GM23338 (cell line): ENCODE data around the gene CASKIN2. TPM values are rescaled to one million over a fixed set of nuclear protein-coding genes. Genes with fewer than 3 reads are reported as not detected.

Source experiments
- ATAC-seq: fragments of 200-7000 bp; cut with Tn5 transposase; 3 replicates; pipeline ENCODE4 v1.9.1; 2020
- DNase-seq: peaks from one replicate; pipeline ENCODE4 v3.0.0-alpha.2; 2015; ENCODE audit warnings: low spot score
- H2AFZ ChIP-seq: fragments of 200-600 bp; sonication (generic); 2 replicates; pipeline ENCODE4 v1.8.0; 2016; ENCODE audit warnings: antibody characterized with exemption, mild to moderate bottlenecking, moderate library complexity
- H3F3A ChIP-seq: fragments of 200-600 bp; sonication (generic); replicated peaks from 2 replicates; pipeline ENCODE4 v1.8.0; 2017; ENCODE audit warnings: antibody characterized with exemption, mixed run types, low read depth
- H3K27ac ChIP-seq: fragments of 200-600 bp; sonication (generic); 2 replicates; pipeline ENCODE4 v1.6.1; 2016; ENCODE audit warnings: low read depth
- H3K27me3 ChIP-seq: fragments of 200-600 bp; sonication (generic); 2 replicates; pipeline ENCODE4 v1.8.0; 2016; ENCODE audit warnings: mild to moderate bottlenecking, mixed run types, moderate library complexity; ENCODE audit not compliant: insufficient read depth
- H3K36me3 ChIP-seq: fragments of 200-600 bp; sonication (generic); 2 replicates; pipeline ENCODE4 v1.8.0; 2016; ENCODE audit warnings: mild to moderate bottlenecking; ENCODE audit not compliant: insufficient read depth
- H3K4me1 ChIP-seq: fragments of 200-600 bp; sonication (generic); 2 replicates; pipeline ENCODE4 v1.8.0; 2016; ENCODE audit warnings: mild to moderate bottlenecking, moderate library complexity; ENCODE audit not compliant: insufficient read depth
- H3K4me2 ChIP-seq: fragments of 200-600 bp; sonication (generic); 2 replicates; pipeline ENCODE4 v1.7.1; 2017; ENCODE audit warnings: mixed run types
- H3K4me3 ChIP-seq: fragments of 200-600 bp; sonication (generic); 2 replicates; pipeline ENCODE4 v1.6.1; 2016; ENCODE audit warnings: mixed run types
- H3K79me2 ChIP-seq: fragments of 200-600 bp; sonication (generic); replicated peaks from 2 replicates; pipeline ENCODE4 v1.8.0; 2017; ENCODE audit warnings: mild to moderate bottlenecking; ENCODE audit not compliant: insufficient read depth
- H3K9me2 ChIP-seq: fragments of 200-600 bp; sonication (generic); 2 replicates; pipeline ENCODE4 v1.8.0; 2017; ENCODE audit not compliant: insufficient read depth
- H4K20me1 ChIP-seq: fragments of 200-600 bp; sonication (generic); replicated peaks from 2 replicates; pipeline ENCODE4 v1.8.0; 2017; ENCODE audit warnings: mild to moderate bottlenecking; ENCODE audit not compliant: insufficient read depth
- H3K27ac Mint-ChIP-seq: 2 replicates; pipeline ENCODE4 v1.8.0; 2020; ENCODE audit warnings: inconsistent platforms, mild to moderate bottlenecking, moderate library complexity, mixed read lengths
- H3K27me3 Mint-ChIP-seq: 3 replicates; pipeline ENCODE4 v1.8.0; 2022; ENCODE audit warnings: low read depth, mild to moderate bottlenecking, moderate library complexity, mixed read lengths, inconsistent platforms; ENCODE audit not compliant: insufficient read depth, poor library complexity
- H3K36me3 Mint-ChIP-seq: 3 replicates; pipeline ENCODE4 v1.8.0; 2021; ENCODE audit warnings: low read depth, mild to moderate bottlenecking, inconsistent platforms, moderate library complexity, mixed read lengths
- H3K4me1 Mint-ChIP-seq: 3 replicates; pipeline ENCODE4 v1.8.0; 2020; ENCODE audit warnings: mild to moderate bottlenecking, inconsistent platforms, mixed read lengths
- H3K4me3 Mint-ChIP-seq: 3 replicates; pipeline ENCODE4 v1.8.0; 2021; ENCODE audit warnings: moderate library complexity, mild to moderate bottlenecking, inconsistent platforms, mixed read lengths
- H3K9me3 Mint-ChIP-seq: 3 replicates; pipeline ENCODE4 v1.8.0; 2020; ENCODE audit warnings: moderate library complexity, mild to moderate bottlenecking, inconsistent platforms, mixed read lengths
- CREB1 ChIP-seq: fragments of 250-450 bp; sonication (Bioruptor Pico); IDR thresholded peaks from 2 replicates; pipeline ENCODE4 v1.5.0; 2020; ENCODE audit warnings: low read depth, mild to moderate bottlenecking, moderate library complexity
- EZH2 ChIP-seq: fragments of 200-600 bp; sonication (generic); IDR thresholded peaks from one replicate; pipeline ENCODE4 v1.8.0; 2017; ENCODE audit warnings: antibody characterized with exemption, mild to moderate bottlenecking, low read depth; ENCODE audit not compliant: unreplicated experiment
- EZH2phosphoT487 ChIP-seq: fragments of 200-600 bp; sonication (generic); IDR thresholded peaks from one replicate; pipeline ENCODE4 v1.8.1; 2018; ENCODE audit warnings: antibody characterized with exemption; ENCODE audit not compliant: unreplicated experiment
- JUNB ChIP-seq: IDR thresholded peaks from one replicate; pipeline ENCODE4 v1.6.1; 2016; ENCODE audit warnings: antibody characterized with exemption; ENCODE audit not compliant: unreplicated experiment
- NANOG ChIP-seq: IDR thresholded peaks from 2 replicates; pipeline ENCODE4 v1.6.1; 2016; ENCODE audit warnings: antibody characterized with exemption, borderline replicate concordance
- POLR2AphosphoS5 ChIP-seq: IDR thresholded peaks from 2 replicates; pipeline ENCODE4 v1.6.1; 2016; ENCODE audit warnings: antibody characterized with exemption, low read depth
- ZNF114 ChIP-seq: fragments of 250-450 bp; sonication (Bioruptor Pico); IDR thresholded peaks from 2 replicates; pipeline ENCODE4 v1.5.0; 2020; ENCODE audit warnings: mild to moderate bottlenecking, moderate library complexity
- ZNF331 ChIP-seq: fragments of 250-450 bp; sonication (Bioruptor Pico); IDR thresholded peaks from 2 replicates; pipeline ENCODE4 v1.5.0; 2020; ENCODE audit warnings: low read depth, mild to moderate bottlenecking, moderate library complexity
- polyA plus RNA-seq: library from polyadenylated mRNA; unstranded; fragments of >200 nt; fragmentation: Nextera tagmentation; extraction: Ambion mirVana; gene quantifications from 2 replicates; pipeline ENCODE4 v1.2.1, GENCODE V29; 2016
- total RNA-seq: library from RNA; depleted of rRNA; stranded (reverse); fragments of >200 nt; shearing (Covaris generic); gene quantifications from 2 replicates; pipeline ENCODE4 v1.2.3, GENCODE V29; 2014
- TF ChIP-seq, protein P1 (sequence below), 2 experiments: fragments of 200-600 bp in 1 of 2; sonication (generic) in 1 of 2; conservative IDR thresholded peaks; 2 replicates each; pipeline versions ENCODE4 v1.5.1 to v1.6.1; 2016 to 2017; ENCODE audit warnings: antibody characterized with exemption in 2 of 2, low read depth in 2 of 2, mild to moderate bottlenecking in 2 of 2, moderate library complexity in 1 of 2
- TF ChIP-seq, protein P2 (sequence below): IDR thresholded peaks from 2 replicates; pipeline ENCODE4 v1.6.1; 2016; ENCODE audit warnings: antibody characterized with exemption
- TF ChIP-seq, protein P3 (sequence below): IDR thresholded peaks from one replicate; pipeline ENCODE4 v1.6.1; 2018; ENCODE audit warnings: antibody characterized with exemption; ENCODE audit not compliant: unreplicated experiment

Gene CASKIN2
- total and polyA plus RNA-seq, 2 experiments from 2014 or later = 4.9 to 21.5 TPM

DNA sequence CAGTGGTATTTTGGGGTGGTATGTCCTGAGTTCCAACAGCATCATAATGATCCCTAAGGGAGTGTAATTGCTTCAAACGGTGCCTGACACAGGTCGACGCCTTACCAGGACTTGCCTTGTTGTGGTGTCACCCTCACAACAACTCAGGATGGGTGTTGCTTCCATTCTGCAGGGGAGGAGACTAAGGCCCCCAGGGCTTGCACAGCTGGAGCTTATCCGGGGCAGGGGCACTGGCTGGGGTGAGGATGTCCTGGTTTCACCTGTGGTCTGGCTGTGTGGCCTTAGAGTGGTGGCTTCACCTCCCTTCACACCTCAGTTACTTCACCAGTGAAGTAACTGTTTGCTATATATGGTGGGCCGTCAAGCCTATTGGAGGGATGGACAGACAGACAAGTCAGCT lies 33.5 kb upstream of the CASKIN2 start (continued):
- TF ChIP-seq JUNB = no peak
- no peak for TF ChIP-seq CREB1
- TF ChIP-seq POLR2AphosphoS5 = no peak
- TF ChIP-seq ZNF331 (CRISPR knock-in tag) = no peak
- TF ChIP-seq, protein P1, sequence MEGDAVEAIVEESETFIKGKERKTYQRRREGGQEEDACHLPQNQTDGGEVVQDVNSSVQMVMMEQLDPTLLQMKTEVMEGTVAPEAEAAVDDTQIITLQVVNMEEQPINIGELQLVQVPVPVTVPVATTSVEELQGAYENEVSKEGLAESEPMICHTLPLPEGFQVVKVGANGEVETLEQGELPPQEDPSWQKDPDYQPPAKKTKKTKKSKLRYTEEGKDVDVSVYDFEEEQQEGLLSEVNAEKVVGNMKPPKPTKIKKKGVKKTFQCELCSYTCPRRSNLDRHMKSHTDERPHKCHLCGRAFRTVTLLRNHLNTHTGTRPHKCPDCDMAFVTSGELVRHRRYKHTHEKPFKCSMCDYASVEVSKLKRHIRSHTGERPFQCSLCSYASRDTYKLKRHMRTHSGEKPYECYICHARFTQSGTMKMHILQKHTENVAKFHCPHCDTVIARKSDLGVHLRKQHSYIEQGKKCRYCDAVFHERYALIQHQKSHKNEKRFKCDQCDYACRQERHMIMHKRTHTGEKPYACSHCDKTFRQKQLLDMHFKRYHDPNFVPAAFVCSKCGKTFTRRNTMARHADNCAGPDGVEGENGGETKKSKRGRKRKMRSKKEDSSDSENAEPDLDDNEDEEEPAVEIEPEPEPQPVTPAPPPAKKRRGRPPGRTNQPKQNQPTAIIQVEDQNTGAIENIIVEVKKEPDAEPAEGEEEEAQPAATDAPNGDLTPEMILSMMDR (conservative IDR thresholded peaks at IDR 0.05; ENCODE audit: low read depth in 2 of 2) = no peak
- no peak for TF ChIP-seq NANOG
- TF ChIP-seq, protein P2, sequence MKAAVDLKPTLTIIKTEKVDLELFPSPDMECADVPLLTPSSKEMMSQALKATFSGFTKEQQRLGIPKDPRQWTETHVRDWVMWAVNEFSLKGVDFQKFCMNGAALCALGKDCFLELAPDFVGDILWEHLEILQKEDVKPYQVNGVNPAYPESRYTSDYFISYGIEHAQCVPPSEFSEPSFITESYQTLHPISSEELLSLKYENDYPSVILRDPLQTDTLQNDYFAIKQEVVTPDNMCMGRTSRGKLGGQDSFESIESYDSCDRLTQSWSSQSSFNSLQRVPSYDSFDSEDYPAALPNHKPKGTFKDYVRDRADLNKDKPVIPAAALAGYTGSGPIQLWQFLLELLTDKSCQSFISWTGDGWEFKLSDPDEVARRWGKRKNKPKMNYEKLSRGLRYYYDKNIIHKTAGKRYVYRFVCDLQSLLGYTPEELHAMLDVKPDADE = no peak
- no peak for TF ChIP-seq EZH2
- TF ChIP-seq, protein P3, sequence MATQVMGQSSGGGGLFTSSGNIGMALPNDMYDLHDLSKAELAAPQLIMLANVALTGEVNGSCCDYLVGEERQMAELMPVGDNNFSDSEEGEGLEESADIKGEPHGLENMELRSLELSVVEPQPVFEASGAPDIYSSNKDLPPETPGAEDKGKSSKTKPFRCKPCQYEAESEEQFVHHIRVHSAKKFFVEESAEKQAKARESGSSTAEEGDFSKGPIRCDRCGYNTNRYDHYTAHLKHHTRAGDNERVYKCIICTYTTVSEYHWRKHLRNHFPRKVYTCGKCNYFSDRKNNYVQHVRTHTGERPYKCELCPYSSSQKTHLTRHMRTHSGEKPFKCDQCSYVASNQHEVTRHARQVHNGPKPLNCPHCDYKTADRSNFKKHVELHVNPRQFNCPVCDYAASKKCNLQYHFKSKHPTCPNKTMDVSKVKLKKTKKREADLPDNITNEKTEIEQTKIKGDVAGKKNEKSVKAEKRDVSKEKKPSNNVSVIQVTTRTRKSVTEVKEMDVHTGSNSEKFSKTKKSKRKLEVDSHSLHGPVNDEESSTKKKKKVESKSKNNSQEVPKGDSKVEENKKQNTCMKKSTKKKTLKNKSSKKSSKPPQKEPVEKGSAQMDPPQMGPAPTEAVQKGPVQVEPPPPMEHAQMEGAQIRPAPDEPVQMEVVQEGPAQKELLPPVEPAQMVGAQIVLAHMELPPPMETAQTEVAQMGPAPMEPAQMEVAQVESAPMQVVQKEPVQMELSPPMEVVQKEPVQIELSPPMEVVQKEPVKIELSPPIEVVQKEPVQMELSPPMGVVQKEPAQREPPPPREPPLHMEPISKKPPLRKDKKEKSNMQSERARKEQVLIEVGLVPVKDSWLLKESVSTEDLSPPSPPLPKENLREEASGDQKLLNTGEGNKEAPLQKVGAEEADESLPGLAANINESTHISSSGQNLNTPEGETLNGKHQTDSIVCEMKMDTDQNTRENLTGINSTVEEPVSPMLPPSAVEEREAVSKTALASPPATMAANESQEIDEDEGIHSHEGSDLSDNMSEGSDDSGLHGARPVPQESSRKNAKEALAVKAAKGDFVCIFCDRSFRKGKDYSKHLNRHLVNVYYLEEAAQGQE = no peak
- no peak for TF ChIP-seq EZH2phosphoT487

DNA sequence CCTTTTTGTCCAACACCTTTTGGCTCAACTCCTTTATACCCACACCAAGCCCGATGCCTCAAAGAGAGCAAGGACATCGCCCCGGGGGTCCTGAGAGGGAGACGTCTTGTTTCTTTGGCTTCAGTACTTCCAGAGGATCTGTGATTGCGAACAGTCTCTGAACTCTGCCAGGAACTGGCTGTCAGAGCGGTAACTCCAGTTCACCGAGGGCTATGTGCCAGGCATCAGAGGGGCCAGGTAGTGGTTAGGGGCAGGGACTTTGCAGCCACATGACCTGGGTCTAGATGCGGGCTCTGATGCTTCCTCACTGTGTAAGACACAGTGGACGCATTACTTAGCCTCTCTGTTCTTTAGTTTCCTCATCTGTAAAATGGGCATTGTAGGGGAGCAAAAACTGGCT lies 31.8 kb upstream of the CASKIN2 start:
- H3K4me1 ChIP-seq = peaks cover 7% of the 10 kb centered on the region; the same call in 1 of the 2 replicates
- Mint-ChIP-seq H3K4me3 (no peak overlapping the region), H3K27ac (no peak overlapping the region), H3K9me3 (no peaks in the 10 kb centered on the region), H3K4me1 (peaks cover 38% of the 10 kb centered on the region), H3K27me3 (peaks cover 7% of the 10 kb centered on the region), H3K36me3 (no peaks in the 10 kb centered on the region)
- ATAC-seq (no peak), DNase-seq (no peak)
- H3K36me3 ChIP-seq = no peaks in the 10 kb centered on the region
- H2AFZ ChIP-seq = no peak overlapping the region
- H3K9me2 ChIP-seq = no peaks in the 10 kb centered on the region
- H3K27me3 ChIP-seq = no peaks in the 10 kb centered on the region
- H4K20me1 ChIP-seq = peaks cover 6% of the 10 kb centered on the region; the same call in 1 of the 2 replicates
- H3K27ac ChIP-seq = no peak overlapping the region
- no peak overlapping the region for H3K4me3 ChIP-seq
- H3K4me2 ChIP-seq = no peak overlapping the region
- H3F3A ChIP-seq = 0 out of 2 replicates have a peak, but pooled peaks cover 7% of the 10 kb centered on the region
- H3K79me2 ChIP-seq = no peaks in the 10 kb centered on the region
- TF ChIP-seq POLR2AphosphoS5 = no peak
- TF ChIP-seq JUNB = no peak
- TF ChIP-seq, protein P1 (conservative IDR thresholded peaks at IDR 0.05; ENCODE audit: low read depth in 2 of 2) = no peak
- no peak for TF ChIP-seq EZH2phosphoT487
- no peak for TF ChIP-seq NANOG
- no peak for TF ChIP-seq ZNF331 (CRISPR knock-in tag)
- TF ChIP-seq EZH2 = no peak
- TF ChIP-seq, protein P2 = no peak
- TF ChIP-seq CREB1 = no peak
- TF ChIP-seq, protein P3 = no peak
- TF ChIP-seq ZNF114 (CRISPR knock-in tag) = no peak
